ENCODE results near the gene SHC3. TPM values are rescaled to one million over a fixed set of nuclear protein-coding genes. Genes with fewer than 3 reads are reported as not detected.

SHC3 gene
- total and polyA plus RNA-seq, 2 donors (not counting 3 experiments of a cell fraction or from before 2014, with no cell fraction given): 1.0 to 2.0 TPM

- Histone ChIP-seq H3K4me1 (ENCODE audit: control insufficient read depth, extremely low read depth, insufficient read depth, low read length) (no peaks in the 10 kb centered on the region), H3K27ac (ENCODE audit: insufficient read depth, low read depth, low read length) (no peak overlapping the region), H3K4me3 (replicated peaks in 1 of 3; ENCODE audit: insufficient read depth in 1 of 3, low read depth in 1 of 3, low read length in 3 of 3) (no peak overlapping the region), H2AFZ (ENCODE audit: low read depth, low read length) (no peak overlapping the region), H3K79me2 (ENCODE audit: control insufficient read depth, insufficient read depth, low read length) (no peaks in the 10 kb centered on the region), H3K4me2 (ENCODE audit: insufficient read depth, low read length) (no peak overlapping the region), H3K9ac (replicated peaks; ENCODE audit: extremely low read depth, insufficient read depth, low read length) (no peak overlapping the region), H3K27me3 (ENCODE audit: control insufficient read depth in 2 of 2, insufficient read depth in 2 of 2, low read length in 2 of 2) (no peaks in the 10 kb centered on the region), H3K9me1 (replicated peaks; ENCODE audit: control insufficient read depth, extremely low read depth, insufficient read depth, low read length) (no peaks in the 10 kb centered on the region), H4K20me1 (replicated peaks; ENCODE audit: control insufficient read depth, extremely low read depth, insufficient read depth, low read length) (no peaks in the 10 kb centered on the region), H3K9me3 (replicated peaks; ENCODE audit: control insufficient read depth, insufficient read depth, low read length) (no peaks in the 10 kb centered on the region), H3K36me3 (ENCODE audit: control insufficient read depth in 2 of 2, extremely low read depth in 1 of 2, insufficient read depth in 2 of 2, low read length in 2 of 2) (no peaks in the 10 kb centered on the region)
- FAIRE-seq: no peak
- DNase-seq (ENCODE audit: low read depth, low spot score): no peak
- no TSS peak for BruUV-seq (replicated peaks)
- TF ChIP-seq EZH2 (IDR thresholded peaks at IDR 0.05; ENCODE audit: borderline replicate concordance, low read depth, low read length, severe bottlenecking): no peak
- no peak for TF ChIP-seq MYC (IDR thresholded peaks at IDR 0.05; ENCODE audit: low read depth, low read length)
- no peak for TF ChIP-seq POLR2A (IDR thresholded peaks at IDR 0.05; ENCODE audit: low read depth, low read length)
- TF ChIP-seq GATA2 (IDR thresholded peaks at IDR 0.05; ENCODE audit: insufficient read depth, insufficient read length, low read depth, low read length): no peak
- no peak for TF ChIP-seq FOS (IDR thresholded peaks at IDR 0.05; ENCODE audit: borderline replicate concordance, insufficient read depth, low read length)
- no peak for TF ChIP-seq JUN (IDR thresholded peaks at IDR 0.05; ENCODE audit: borderline replicate concordance, insufficient read depth, insufficient read length, low read depth)
- ChIA-PET CTCF (interaction anchor here (0.6 kb wide), 1 partner anchor 12 kb away, joined by 3 read pairs; no protein-coding TSS in a partner anchor), POLR2A (no interaction called here)
- dilution Hi-C loops (cut with MboI; ENCODE audit: extremely low pct_ligation_motif_present, low sequenced_read_pairs): no loop called here
- intact Hi-C loops (cut with micrococcal nuclease): no loop called here
Measured at GRCh38 chr9:89032173-89032572, 146.4 kb downstream of the SHC3 start.

GRCh38 chr9:89029788-89030187 lies 148.8 kb downstream of the SHC3 start:
- Histone ChIP-seq H4K20me1 (replicated peaks; ENCODE audit: control insufficient read depth, extremely low read depth, insufficient read depth, low read length) (no peaks in the 10 kb centered on the region), H2AFZ (ENCODE audit: low read depth, low read length) (no peak overlapping the region), H3K9me3 (replicated peaks; ENCODE audit: control insufficient read depth, insufficient read depth, low read length) (no peaks in the 10 kb centered on the region), H3K4me3 (replicated peaks in 1 of 3; ENCODE audit: insufficient read depth in 1 of 3, low read depth in 1 of 3, low read length in 3 of 3) (no peak overlapping the region), H3K36me3 (ENCODE audit: control insufficient read depth in 2 of 2, extremely low read depth in 1 of 2, insufficient read depth in 2 of 2, low read length in 2 of 2) (no peaks in the 10 kb centered on the region), H3K4me2 (ENCODE audit: insufficient read depth, low read length) (no peak overlapping the region), H3K27me3 (ENCODE audit: control insufficient read depth in 2 of 2, insufficient read depth in 2 of 2, low read length in 2 of 2) (no peaks in the 10 kb centered on the region), H3K9ac (replicated peaks; ENCODE audit: extremely low read depth, insufficient read depth, low read length) (no peak overlapping the region), H3K9me1 (replicated peaks; ENCODE audit: control insufficient read depth, extremely low read depth, insufficient read depth, low read length) (no peaks in the 10 kb centered on the region), H3K79me2 (ENCODE audit: control insufficient read depth, insufficient read depth, low read length) (no peaks in the 10 kb centered on the region), H3K27ac (ENCODE audit: insufficient read depth, low read depth, low read length) (no peak overlapping the region), H3K4me1 (ENCODE audit: control insufficient read depth, extremely low read depth, insufficient read depth, low read length) (no peaks in the 10 kb centered on the region)
- dilution Hi-C loops (cut with MboI; ENCODE audit: extremely low pct_ligation_motif_present, low sequenced_read_pairs): no loop called here
- DNase-seq (ENCODE audit: low read depth, low spot score): no peak
- POLR2A ChIA-PET: no interaction called here
- intact Hi-C loops (cut with micrococcal nuclease): no loop called here
- no peak for TF ChIP-seq CTCF (IDR thresholded peaks at IDR 0.05; ENCODE audit: extremely low read depth in 1 of 2, insufficient read depth in 1 of 2, low read depth in 1 of 2, low read length in 2 of 2)
- TF ChIP-seq FOS (IDR thresholded peaks at IDR 0.05; ENCODE audit: borderline replicate concordance, insufficient read depth, low read length): no peak
- TF ChIP-seq POLR2AphosphoS5 (IDR thresholded peaks at IDR 0.05; ENCODE audit: insufficient read depth, low read depth, low read length): no peak
- no peak for TF ChIP-seq GATA2 (IDR thresholded peaks at IDR 0.05; ENCODE audit: insufficient read depth, insufficient read length, low read depth, low read length)
- no peak for TF ChIP-seq MYC (IDR thresholded peaks at IDR 0.05; ENCODE audit: low read depth, low read length)
- TF ChIP-seq JUN (IDR thresholded peaks at IDR 0.05; ENCODE audit: borderline replicate concordance, insufficient read depth, insufficient read length, low read depth): no peak
- CTCF ChIA-PET: no interaction called here
- no TSS peak for BruUV-seq (replicated peaks)
- FAIRE-seq: no peak
